Common myeloid progenitor, CD34-positive (primary cell): ENCODE results near the gene APLF.

Source experiments
- CTCF ChIA-PET: fragments of 350-600 bp; sonication (Branson Sonifier 250); formaldehyde crosslinking; loops from one replicate; lab custom pipeline; 2021; ENCODE audit warnings: antibody characterized with exemption; lab: Charles Lee
- POLR2A ChIA-PET: fragments of 350-600 bp; sonication (Branson Sonifier 250); formaldehyde crosslinking; loops from one replicate; lab custom pipeline; 2021; ENCODE audit warnings: antibody characterized with exemption; lab: Charles Lee
- DNase-seq, 3 donors: peaks; one replicate each; pipeline versions ENCODE4 v3.0.0 to v3.0.0-alpha.2; 2013
- H3K27ac ChIP-seq, 2 experiments: 1 replicate in 1 of 2; 2 replicates in 1 of 2; pipeline ENCODE4 v1.7.0; 2013; ENCODE audit warnings: inconsistent platforms in 2 of 2, low read length in 2 of 2, mild to moderate bottlenecking in 2 of 2, low read depth in 1 of 2, moderate library complexity in 1 of 2; ENCODE audit not compliant: severe bottlenecking in 2 of 2, insufficient read depth in 1 of 2, poor library complexity in 1 of 2
- H3K27me3 ChIP-seq, 5 experiments: replicated peaks in 2 of 5; 1 replicate in 3 of 5; 2 replicates in 2 of 5; pipeline versions ENCODE4 v1.6.1 to v1.7.0; 2013; ENCODE audit warnings: low read length in 4 of 5, mild to moderate bottlenecking in 2 of 5, moderate library complexity in 2 of 5, inconsistent platforms in 1 of 5; ENCODE audit not compliant: insufficient read depth in 5 of 5, control insufficient read depth in 4 of 5
- H3K36me3 ChIP-seq, 4 experiments: 1 replicate in 2 of 4; 2 replicates in 2 of 4; pipeline versions ENCODE4 v1.6.1 to v1.7.0; 2013; ENCODE audit warnings: low read length in 3 of 4, control low read depth in 1 of 4, mild to moderate bottlenecking in 1 of 4; ENCODE audit not compliant: control insufficient read depth in 4 of 4, insufficient read depth in 4 of 4
- H3K4me1 ChIP-seq, 4 experiments: 1 replicate in 3 of 4; 2 replicates in 1 of 4; pipeline versions ENCODE4 v1.6.1 to v1.7.1; 2013; ENCODE audit warnings: low read length in 3 of 4, mild to moderate bottlenecking in 3 of 4, control low read depth in 1 of 4, inconsistent platforms in 1 of 4, moderate library complexity in 1 of 4; ENCODE audit not compliant: control insufficient read depth in 4 of 4, insufficient read depth in 4 of 4; ENCODE audit errors: control extremely low read depth in 1 of 4
- H3K4me3 ChIP-seq, 7 experiments: 1 replicate in 4 of 7; 2 replicates in 3 of 7; pipeline versions ENCODE4 v1.5.1 to v1.7.0; 2013; ENCODE audit warnings: mild to moderate bottlenecking in 7 of 7, low read length in 6 of 7, moderate library complexity in 6 of 7, inconsistent platforms in 2 of 7, low read depth in 2 of 7, control low read depth in 1 of 7; ENCODE audit not compliant: insufficient read depth in 4 of 7, control insufficient read depth in 1 of 7; ENCODE audit errors: extremely low read depth in 1 of 7
- H3K9me3 ChIP-seq, 5 experiments: 1 replicate in 4 of 5; 2 replicates in 1 of 5; pipeline versions ENCODE4 v1.6.1 to v1.7.1; 2013; ENCODE audit warnings: low read length in 4 of 5, mild to moderate bottlenecking in 2 of 5, inconsistent platforms in 1 of 5, low read depth in 1 of 5, moderate library complexity in 1 of 5; ENCODE audit not compliant: control insufficient read depth in 4 of 5, insufficient read depth in 2 of 5; ENCODE audit errors: control extremely low read depth in 1 of 5
- WGBS: methylation state at CpG from one replicate; pipeline ENCODE4 v1.1.5; 2013; ENCODE audit not compliant: insufficient coverage; 5-methylcytosine and 5-hydroxymethylcytosine counted together

The APLF gene

DNA sequence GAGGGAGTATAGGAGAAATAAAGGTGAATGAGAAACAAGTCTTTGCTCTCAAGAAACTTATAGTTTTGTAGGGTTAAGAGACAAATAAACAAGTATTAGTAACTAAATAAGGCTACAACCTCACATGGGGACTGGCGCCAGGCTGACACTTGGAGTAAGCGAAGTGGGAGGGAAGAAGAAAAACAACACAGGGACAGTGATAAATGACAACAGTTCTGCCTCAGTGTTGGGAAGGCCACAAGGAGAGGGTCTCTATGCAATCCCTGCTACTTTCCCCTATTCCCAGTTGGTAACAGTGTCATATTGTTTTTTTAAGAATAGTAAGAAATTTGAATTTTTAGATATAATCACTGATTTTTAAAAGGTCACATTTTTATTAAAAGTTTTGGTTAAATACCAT lies 4.0 kb downstream of the APLF start:
- H3K9me3 ChIP-seq, result no peaks in the 10 kb centered on the region
- ChIA-PET POLR2A (no interaction called here), CTCF (no interaction called here)
- no peak overlapping the region for H3K27ac ChIP-seq
- no peak for DNase-seq
- H3K27me3 ChIP-seq, result no peaks in the 10 kb centered on the region
- H3K4me3 ChIP-seq, result no peak overlapping the region
- WGBS, result 95% methylated on average over 2 of the region's 2 CpGs
- peaks cover 0 to 21% (median 10%) of the 10 kb centered on the region in 4 experiments for H3K4me1 ChIP-seq
- no peaks in the 10 kb centered on the region for H3K36me3 ChIP-seq

DNA sequence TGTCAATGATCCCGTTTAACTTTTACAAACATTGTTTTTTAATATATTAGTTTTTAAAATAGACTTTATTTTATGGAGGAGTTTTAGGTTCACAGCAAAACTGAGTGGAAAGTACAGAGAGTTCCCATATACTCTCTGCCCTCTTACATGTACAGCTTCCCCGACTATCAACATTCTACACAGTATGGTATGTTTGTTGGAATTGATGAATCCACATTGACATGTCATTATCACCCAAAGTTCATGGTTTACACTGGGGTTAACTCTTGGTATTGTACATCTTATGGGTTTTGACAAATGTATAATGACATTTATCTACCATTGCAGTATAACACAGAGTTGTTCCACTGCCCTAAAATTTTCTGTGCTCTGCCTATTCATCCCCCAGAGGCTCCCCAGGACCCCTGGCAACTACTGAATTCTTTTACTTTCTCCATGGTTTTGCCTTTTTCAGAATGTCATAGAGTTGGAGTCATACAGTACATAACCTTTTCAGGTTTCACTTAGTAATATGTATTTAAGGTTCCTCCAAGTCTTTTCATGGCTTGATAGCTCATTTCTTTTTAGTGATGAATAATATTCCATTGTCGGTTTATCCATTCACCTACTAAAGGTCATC lies 5.5 kb downstream of the APLF start:
- Histone ChIP-seq H3K4me1 (peaks cover 0 to 15% (median 6%) of the 10 kb centered on the region in 4 experiments), H3K36me3 (no peaks in the 10 kb centered on the region), H3K27ac (no peak overlapping the region), H3K9me3 (no peaks in the 10 kb centered on the region), H3K4me3 (no peak overlapping the region), H3K27me3 (no peaks in the 10 kb centered on the region)
- ChIA-PET CTCF (interaction anchor here (0.8 to 1.1 kb wide), 3 partner anchors 9 to 441 kb away, joined by 3 to 5 read pairs (median 3); no protein-coding TSS in a partner anchor), POLR2A (no interaction called here)
- WGBS, result no CpG with 5 or more reads among the region's 3 CpGs
- DNase-seq, result no peak

DNA sequence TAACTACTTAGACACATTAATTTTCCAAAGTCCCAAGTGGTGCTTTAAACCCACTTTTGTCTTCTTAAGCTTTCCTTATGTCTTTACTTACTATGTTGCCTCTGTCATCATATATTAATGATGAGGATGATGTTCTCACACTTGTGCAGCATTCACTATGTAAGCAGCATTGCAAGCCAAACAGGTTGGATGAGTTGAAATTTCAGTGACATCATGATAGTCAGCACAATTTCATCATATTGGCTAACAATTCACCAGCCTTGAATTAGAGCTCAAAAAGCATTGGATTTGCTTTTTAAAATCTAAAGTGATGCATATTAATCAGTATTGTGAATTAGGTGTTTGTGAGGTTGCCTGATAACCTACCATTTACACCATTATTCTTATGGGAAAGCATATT lies 7.7 kb downstream of the APLF start:
- CTCF ChIA-PET, result interaction anchor here (1.3 to 1.8 kb wide), 3 partner anchors 11 to 171 kb away, joined by 3 to 4 read pairs (median 4); no protein-coding TSS in a partner anchor
- no peaks in the 10 kb centered on the region for H3K36me3 ChIP-seq
- no peaks in the 10 kb centered on the region for H3K9me3 ChIP-seq
- DNase-seq, result no peak
- H3K4me1 ChIP-seq, result no peaks in the 10 kb centered on the region
- no peaks in the 10 kb centered on the region for H3K27me3 ChIP-seq
- H3K27ac ChIP-seq, result no peak overlapping the region
- no peak overlapping the region for H3K4me3 ChIP-seq
- POLR2A ChIA-PET, result interaction anchor here (0.6 kb wide), 1 partner anchor 42 kb away, joined by 3 read pairs; no protein-coding TSS in a partner anchor

DNA sequence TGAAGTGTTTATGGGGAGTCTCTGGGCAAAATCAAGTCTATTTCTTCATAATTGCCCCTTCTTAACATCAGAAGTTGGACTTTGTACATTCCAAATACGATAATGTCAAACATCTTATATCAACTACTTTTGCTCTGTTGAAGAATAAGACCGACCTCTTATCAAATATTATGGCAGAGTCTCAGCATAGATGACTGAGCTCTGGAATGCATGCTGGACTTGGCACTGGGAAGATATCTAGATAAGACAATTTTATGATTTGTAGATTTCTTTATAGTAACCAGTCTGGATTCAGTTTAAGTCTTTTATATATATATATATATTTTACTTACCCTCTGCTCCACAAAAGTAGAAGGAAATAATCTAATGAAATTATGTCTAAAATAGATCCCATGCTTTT lies 8.2 kb downstream of the APLF start:
- ChIA-PET POLR2A (no interaction called here), CTCF (interaction anchor here (1.3 to 1.8 kb wide), 3 partner anchors 12 to 171 kb away, joined by 3 to 4 read pairs (median 4); no protein-coding TSS in a partner anchor)
- no peak for DNase-seq
- H3K36me3 ChIP-seq, result no peaks in the 10 kb centered on the region
- H3K4me3 ChIP-seq, result no peak overlapping the region
- no CpG with 5 or more reads among the region's 2 CpGs for WGBS
- H3K9me3 ChIP-seq, result peaks cover 0 to 1% (median 0%) of the 10 kb centered on the region in 5 experiments
- H3K27me3 ChIP-seq, result no peaks in the 10 kb centered on the region
- no peaks in the 10 kb centered on the region for H3K4me1 ChIP-seq
- no peak overlapping the region for H3K27ac ChIP-seq

DNA sequence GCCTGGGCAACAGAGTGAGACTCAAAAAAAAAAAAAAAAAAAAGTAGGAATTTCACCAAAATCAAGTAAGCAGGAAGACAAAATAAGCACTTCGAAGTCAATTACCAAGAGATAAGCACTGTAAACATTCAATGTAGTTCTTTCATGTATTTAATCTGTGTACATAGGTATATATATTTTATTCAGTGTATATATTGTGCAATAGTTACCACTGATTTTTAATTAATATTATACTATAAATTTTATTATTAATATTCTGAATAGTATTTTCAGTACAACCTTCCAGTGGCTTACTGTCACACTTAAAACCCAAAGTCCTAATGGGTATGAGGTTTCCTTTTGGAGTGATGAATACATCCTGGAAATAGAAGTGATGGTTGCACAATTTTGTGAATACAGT lies 9.1 kb downstream of the APLF start:
- no peak overlapping the region for H3K4me3 ChIP-seq
- H3K27ac ChIP-seq, result no peak overlapping the region
- ChIA-PET CTCF (interaction anchor here (1.4 kb wide), 1 partner anchor 13 kb away, joined by 3 read pairs; no protein-coding TSS in a partner anchor), POLR2A (no interaction called here)
- H3K4me1 ChIP-seq, result no peaks in the 10 kb centered on the region
- H3K36me3 ChIP-seq, result no peaks in the 10 kb centered on the region
- no peak for DNase-seq
- no CpG with 5 or more reads among the region's 1 CpG for WGBS
- peaks cover 0 to 2% (median 0%) of the 10 kb centered on the region in 5 experiments for H3K9me3 ChIP-seq
- no peaks in the 10 kb centered on the region for H3K27me3 ChIP-seq

DNA sequence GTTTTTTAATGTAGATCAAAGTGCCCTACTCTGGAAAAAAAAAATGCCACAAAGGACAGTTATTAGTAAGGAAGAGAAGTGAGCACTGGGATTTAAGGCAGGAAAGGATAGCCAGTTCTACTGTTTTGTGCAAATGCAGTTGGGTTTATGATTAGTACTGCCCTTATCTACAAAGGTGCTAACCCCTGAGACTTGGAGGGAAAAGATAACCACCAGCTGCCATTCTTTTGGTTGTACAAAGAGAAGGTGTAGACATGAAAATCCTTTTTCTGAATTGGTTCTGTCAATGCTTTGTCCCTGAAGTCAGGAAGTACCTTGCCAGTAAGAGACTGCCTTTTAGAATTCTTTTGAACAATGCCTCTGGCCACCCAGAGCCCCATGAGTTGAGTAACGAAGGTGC lies 11.3 kb downstream of the APLF start:
- H3K4me3 ChIP-seq, result no peak overlapping the region
- H3K36me3 ChIP-seq, result no peaks in the 10 kb centered on the region
- H3K27me3 ChIP-seq, result no peaks in the 10 kb centered on the region
- peaks cover 0 to 2% (median 0%) of the 10 kb centered on the region in 5 experiments for H3K9me3 ChIP-seq
- ChIA-PET POLR2A (no interaction called here), CTCF (interaction anchor here (1.4 to 1.7 kb wide), 3 partner anchors 11 to 446 kb away, joined by 4 to 5 read pairs (median 5); partner anchors contain the start of genes APLF and FBXO48)
- no peak for DNase-seq
- WGBS, result no CpG with 5 or more reads among the region's 1 CpG
- no peak overlapping the region for H3K27ac ChIP-seq
- H3K4me1 ChIP-seq, result peaks cover 0 to 11% (median 0%) of the 10 kb centered on the region in 4 experiments

DNA sequence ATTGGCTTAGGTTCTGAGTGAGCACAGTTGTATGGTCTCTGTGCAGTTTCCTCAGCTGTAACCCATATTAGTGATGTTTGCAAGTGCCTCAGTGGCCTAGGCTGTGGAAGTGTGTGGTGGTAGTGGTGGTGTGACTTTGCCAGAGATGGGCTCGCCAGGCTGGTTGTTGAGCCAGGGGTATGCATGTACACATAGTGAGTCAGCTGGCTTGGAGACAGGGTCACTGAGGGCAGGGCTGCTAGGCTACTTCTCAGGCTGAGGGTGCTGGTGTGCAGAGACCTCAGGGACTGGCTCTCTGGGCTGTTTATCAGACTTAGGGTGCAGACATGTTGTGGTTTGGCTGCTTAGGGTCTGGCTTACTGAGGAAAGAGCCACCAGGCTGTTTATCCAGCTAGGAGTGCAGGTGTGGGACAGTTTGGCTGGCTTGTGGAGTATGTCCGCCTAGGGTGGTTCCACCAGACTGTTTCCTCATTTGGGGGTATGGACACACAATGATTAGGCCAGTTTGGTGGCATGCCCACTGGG lies 15.0 kb downstream of the APLF start:
- DNase-seq, result peak in 1 of 3 donors; percentile 14
- Histone ChIP-seq H3K4me3 (no peak overlapping the region), H3K9me3 (peaks cover 0 to 2% (median 0%) of the 10 kb centered on the region in 5 experiments), H3K4me1 (peaks cover 0 to 11% (median 0%) of the 10 kb centered on the region in 4 experiments), H3K27ac (no peak overlapping the region), H3K36me3 (no peaks in the 10 kb centered on the region), H3K27me3 (no peaks in the 10 kb centered on the region)
- POLR2A ChIA-PET, result no interaction called here
- CTCF ChIA-PET, result interaction anchor here (0.9 to 1.7 kb wide), 3 partner anchors 14 to 164 kb away, joined by 3 to 8 read pairs (median 3); no protein-coding TSS in a partner anchor
- whole genome bisulfite sequencing, result 94% methylated on average over 2 of the region's 2 CpGs
